ENCODE data around the gene HAGHL. TPM values are rescaled to one million over a fixed set of nuclear protein-coding genes. Genes with fewer than 3 reads are reported as not detected.
"Not testable (repeated sequence)": the region's sequence is repeated elsewhere in the genome, so short reads cannot be mapped to it uniquely, and the experiment has no call there.

The HAGHL gene
- total RNA-seq, 1 experiment from 2014 or later, result 25.3 TPM

DNA sequence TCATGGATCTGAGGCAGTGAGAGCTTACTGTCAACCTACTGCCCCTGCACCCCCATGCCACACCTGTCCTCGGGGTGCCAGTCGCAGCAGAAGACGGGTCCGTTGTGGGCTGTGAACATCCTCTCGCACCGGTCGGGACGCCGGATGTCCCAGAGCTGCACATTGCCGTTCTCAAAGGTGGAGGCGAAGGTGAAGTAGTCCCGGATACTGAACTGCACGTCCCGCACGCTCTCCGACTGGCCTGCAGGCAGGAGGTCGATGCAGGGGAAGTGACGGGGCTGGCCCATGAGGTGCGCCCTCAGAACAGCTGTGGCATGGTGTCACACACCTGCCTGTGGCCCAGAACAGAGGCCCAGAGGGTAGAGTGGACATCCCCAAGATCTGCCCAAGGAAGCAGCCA lies 39.4 kb upstream of the HAGHL start:
- no peak for DNase-seq (ENCODE audit: low spot score)

DNA sequence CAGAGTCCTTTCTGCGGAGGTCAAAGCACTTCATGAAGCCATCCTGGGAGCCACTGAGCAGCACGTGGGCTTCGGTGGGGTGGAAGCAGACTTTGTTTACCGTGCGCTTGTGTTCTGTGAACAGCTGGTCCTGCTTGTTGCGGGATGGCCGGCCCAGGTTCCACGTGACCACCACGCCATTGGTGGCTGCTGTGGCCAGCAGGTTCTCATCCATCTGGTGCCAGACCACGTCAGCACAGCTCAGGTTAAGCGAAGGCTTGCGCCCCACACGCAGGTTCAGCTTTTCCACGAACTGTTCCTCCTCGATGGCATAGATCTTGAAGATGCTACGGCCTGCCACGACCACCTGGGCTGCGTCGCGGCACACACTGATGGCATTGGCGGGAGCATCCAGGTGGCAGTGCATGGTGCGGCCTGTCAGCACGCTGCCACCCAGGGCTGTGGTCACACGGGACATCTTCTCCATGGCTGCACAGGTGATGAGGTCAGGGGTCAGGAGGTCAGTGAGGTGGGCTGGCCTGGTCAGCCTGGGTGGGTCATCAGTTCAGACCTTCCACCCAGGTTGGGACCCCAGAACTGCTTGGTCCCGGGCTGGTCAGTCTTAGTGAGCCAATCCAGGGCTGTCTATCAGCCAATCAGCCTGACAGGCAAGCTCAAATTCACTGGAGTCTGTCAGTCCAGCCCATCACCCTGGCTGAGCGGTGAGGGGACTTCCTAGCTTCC lies 37.6 kb upstream of the HAGHL start:
- no peak for DNase-seq (ENCODE audit: low spot score)

DNA sequence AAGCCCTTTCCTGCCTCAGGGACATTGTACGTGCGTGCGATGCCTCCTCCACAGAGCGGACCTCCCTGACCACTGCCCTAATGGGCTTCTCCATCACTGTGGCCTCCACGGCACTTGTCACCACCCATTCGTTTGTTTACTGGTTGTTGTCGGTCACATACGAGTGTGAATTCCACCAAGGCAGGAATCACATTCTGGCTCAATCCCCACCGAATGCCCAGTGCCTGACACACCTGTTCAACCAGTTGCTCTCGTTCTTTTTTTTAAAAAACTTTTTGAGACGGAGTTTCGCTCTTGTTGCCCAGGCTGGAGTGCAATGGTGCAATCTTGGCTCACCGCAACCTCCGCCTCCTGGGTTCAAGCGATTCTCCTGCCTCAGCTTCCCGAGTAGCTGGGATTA lies 35.7 kb upstream of the HAGHL start:
- DNase-seq (ENCODE audit: low spot score), result not testable (repeated sequence)

DNA sequence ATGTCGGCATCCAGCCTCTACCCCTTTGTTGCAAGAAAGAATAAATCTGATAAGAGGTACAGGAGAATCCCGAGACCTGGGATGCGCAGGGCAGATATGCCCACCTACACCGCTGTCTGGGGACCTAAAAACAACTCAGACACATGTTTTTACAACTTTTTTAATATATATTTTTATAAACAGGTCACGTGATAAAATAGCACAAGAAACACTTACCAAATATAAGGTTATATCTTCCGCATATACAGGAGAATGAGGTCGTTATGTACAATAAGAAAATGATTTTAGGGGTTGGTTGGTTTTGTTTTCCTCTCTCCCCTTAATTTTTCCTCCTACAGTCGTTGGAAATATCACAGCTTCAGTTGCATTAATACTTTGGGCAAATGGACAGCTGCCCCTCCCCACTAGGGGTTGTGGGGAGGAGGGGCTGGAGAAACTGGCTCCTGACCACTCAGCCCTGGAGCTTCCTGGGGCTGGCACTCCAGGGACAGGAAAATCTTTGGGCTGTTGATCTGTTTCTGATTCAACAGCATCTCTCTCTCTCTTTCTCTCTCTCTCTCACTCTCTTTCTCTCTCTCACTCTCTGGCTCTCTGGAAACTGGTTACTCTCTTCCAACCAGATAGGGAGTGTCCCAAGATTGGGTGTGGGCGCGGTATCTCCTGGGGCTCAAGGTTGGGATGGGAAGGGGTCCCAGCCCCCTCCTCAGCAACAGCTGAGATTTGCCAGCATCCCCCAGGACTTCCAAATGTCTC lies 34.4 kb upstream of the HAGHL start:
- DNase-seq (ENCODE audit: low spot score), result no peak

DNA sequence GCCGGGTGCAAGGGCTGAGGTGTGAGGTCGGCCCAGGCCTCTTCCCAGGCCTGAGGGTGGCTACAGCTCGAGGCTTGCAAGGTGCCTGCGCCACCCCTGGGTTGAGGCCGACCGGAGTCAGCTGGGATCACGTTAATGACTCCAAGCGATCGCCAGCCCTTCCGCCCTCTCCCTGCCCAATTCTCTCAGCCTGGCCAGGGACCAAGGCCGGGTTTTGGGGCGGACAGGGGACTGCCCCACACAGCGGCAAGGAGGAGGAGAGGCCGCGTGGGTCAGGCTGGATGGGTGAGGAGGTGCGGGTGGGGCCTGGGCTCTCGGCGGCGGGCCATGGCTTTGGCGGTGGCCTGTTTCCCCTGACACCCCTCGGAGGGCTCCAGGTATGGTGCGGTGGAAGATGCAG lies 33.5 kb upstream of the HAGHL start:
- no peak for DNase-seq (ENCODE audit: low spot score)

DNA sequence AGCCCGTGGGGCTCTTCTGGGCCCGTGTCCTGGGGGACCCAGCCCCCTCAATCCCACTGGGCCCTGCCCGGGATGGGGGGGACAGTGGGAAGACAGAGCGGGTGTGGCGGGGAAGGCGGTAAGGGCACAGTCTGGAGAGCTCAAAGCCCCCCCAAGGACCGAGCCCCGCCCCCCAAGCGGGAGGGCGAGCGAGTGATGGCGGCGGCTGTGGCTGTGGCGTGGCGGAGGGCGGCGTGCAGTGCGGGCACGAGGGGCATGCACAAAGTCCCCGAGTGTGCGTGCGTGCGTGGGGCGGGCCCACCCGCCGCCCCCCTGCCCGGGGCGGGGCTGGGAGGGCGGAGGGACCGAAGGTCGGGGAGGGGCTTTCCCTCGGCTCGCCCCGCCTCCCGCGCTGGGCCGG lies 33.1 kb upstream of the HAGHL start:
- no peak for DNase-seq (ENCODE audit: low spot score)

DNA sequence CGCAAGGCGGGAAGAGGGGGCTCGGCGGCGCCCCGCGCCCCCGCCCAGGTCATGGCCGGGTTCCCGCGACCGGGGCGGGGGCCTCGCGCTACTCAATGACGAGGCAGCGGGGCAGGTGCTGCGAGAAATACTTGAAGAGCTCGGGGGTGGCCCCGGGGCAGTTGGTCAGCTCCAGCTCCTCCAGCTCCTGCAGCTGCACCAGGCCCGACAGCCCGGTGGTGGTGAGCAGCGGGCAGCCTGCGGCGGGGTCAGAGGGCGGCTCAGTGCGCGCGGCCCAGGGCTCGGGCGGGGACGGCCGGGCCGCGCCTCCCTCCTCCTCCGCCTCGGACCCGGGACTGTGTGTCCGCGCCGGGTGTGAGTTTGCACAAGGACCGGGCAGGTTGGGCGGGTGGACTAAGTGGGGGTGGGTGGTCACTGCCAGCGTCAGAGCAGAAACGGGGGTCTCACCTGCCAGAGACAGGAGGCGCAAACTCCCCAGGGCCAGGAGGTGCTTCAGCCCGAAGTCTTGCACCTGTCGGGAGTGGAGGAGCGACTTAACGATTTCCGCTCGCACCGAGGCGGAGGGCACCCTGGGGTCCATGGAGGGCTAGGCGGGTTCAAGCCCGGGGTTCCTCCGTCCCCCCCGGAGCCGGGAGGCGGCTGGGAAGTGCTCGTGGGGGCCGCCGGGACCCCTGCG lies 32.6 kb upstream of the HAGHL start:
- no peak for DNase-seq (ENCODE audit: low spot score)

DNA sequence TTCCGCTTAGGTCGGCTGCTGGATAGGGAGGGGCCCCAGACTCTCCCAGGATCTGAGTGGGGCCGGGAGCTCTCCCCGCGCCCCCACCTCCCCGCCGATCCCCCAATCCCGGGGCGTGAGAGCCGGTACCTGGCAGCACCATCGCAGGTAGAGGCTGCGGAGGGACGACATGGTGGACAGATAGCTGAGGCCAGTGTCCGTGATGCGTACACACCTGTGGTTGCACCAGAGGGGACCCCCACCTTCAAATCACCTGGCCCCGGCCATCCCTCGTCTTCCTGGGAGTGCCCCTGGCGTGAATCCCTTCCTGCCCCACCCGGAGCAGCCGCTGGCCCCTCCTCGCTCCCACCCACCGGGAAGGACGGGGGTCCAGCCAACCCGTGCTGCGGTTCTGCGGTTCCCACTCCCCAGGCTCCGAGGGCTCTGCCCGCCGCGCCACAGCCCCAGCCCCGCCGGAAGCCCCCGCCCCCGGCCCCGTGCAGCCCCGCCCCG lies 32.0 kb upstream of the HAGHL start:
- no peak for DNase-seq (ENCODE audit: low spot score)

DNA sequence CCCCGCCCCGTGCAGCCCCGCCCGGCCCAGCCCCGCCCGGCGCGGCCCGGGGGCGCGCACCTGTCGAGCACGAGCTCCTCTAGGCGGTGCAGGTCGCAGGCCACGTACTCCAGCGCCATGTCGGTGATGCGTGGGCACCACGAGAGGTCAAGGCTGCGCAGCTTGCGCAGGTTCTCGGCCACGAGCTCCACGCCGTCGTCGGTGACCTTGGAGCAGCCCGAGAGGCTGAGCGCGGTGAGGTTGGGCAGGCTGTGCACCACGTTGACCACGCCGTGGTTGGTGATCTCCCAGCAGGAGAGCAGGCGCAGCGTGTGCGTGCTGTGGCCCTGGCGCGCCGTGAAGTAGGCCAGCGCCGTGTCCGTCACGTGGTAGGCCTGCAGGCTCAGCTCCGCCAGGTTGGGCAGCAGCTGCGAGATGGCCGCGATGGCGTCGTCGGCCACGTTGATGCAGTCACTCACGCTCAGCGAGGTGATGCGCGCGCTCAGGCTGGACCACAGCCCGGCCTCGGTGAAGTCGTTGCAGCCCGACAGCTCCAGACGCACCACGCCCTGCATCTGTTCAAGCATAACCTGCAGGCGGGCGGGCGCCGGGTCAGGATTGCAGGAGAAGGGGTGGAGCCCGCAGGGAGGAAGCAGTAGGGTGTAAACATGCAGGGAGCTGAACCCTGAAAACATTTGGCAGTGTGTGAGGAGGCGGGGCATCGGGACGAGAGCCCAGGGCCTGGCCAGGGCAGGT lies 31.4 kb upstream of the HAGHL start:
- DNase-seq (ENCODE audit: low spot score), result no peak

DNA sequence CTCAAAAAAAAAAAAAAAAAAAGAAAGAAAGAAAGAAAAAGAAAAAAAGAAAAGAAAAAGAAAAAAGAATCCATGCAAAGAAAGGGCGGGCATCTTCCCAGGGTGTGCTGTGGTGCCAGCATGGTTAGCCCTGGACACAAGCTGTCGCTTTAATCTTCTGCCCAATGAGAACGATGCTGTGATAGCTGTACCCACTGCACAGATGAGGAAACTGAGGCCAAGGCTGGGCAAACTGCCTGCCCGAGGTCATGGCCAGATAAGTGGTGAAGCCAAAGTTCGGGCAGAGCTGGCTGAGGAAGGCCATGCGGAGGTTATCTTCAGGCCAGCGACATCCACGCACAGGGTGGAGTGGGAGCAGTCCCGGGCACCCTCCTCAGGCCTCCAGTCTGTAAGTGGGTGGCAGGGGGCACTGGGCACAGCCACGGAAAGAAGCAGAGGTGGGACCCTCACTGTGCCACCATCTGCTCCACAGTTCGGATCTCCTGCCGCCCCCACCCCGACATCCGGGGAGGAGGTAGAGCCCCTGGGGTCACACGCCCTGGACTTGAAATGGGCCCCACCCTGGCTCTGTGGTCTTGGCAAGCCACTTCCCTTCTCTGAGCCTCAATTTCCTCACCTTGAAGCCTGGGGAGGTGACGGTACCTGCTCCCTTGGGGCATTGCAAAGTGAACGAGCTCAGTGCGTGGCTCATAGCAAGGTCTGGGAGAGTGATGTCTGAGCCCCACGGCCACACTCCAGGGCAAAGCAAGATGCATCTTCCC lies 27.8 kb upstream of the HAGHL start:
- no peak for DNase-seq (ENCODE audit: low spot score)

DNA sequence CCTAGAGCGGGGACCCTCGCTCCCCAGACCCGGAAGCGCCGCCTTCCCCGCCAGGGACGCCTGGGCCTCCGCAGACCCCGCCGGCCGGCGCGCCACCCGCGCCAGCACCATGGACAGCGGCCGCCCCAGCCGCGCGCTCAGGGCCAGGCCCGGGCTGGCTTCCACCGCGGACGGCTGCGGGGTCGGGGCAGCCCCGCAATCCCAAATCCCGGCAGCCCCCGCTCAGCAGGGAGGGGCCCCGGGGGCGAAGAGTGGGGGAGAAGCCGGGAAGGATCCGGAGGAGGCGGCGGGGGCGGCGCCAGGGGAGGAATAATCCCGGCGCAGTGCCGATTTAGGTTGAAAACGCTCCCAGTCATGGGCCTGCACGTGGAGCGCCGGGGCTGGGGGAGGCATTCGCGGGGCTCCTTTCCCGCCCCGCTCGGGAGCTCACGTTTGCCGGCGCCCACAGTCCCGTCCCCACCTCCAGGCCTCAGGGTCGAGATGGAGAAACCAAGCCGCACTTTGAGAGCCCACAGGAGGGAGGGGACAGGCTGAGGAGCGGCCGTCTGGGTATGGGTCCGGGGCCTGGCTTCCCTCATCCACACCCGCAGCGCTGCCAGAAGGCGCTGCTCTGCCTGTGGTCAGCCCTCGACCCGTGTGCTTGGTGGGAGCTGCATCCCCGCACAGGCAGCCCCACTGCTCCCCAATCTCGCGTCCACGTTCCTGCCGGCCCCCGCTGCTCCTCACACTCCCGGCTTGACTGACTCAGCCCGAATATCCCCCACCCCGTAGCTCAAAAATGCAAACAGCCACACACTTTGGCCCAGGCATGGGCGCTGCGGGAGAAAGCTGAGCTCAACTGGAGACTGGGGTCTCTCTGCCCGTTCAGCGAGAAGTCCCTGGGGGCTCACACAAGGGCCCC lies 26.0 kb upstream of the HAGHL start:
- no peak for DNase-seq (ENCODE audit: low spot score)

DNA sequence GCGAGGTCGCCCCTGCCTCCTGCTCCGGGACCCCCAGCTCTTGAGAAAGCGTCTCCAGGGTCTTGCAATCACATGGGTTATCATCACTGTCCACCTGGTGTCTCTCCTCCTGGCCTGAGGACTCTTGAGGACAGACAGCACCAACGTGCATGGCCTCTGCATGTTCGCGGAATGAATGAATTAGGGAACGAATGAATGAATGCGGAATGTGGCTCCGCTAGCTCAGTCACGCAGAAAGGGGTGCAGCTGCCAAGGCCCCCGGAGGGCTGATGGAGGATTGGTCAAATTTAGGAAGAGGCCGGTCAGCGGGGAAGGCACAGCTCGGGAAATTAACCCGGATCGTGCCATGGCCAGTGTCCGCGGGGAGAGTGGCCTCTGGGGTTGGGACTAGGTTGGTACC lies 24.6 kb upstream of the HAGHL start:
- DNase-seq (ENCODE audit: low spot score), result no peak

DNA sequence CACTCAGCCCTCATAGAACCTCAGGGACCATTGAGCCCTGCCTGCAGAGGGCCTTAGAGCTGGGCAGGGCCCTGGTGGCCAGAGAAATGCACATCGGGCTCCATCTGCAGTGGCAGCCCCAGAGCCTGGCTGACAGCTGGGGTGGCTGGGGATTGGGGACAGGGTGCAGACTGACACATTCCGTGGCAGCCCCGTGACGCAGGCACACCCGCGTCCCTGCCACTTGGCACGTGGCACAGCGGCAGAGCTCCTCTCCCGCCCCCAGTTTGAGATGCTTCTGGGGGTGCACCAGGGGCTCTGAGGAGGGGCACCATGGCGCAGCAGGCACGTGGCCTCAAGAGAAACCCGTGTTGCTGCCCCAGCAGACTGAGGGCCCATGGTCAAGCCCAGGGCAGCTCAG lies 23.5 kb upstream of the HAGHL start:
- no peak for DNase-seq (ENCODE audit: low spot score)

DNA sequence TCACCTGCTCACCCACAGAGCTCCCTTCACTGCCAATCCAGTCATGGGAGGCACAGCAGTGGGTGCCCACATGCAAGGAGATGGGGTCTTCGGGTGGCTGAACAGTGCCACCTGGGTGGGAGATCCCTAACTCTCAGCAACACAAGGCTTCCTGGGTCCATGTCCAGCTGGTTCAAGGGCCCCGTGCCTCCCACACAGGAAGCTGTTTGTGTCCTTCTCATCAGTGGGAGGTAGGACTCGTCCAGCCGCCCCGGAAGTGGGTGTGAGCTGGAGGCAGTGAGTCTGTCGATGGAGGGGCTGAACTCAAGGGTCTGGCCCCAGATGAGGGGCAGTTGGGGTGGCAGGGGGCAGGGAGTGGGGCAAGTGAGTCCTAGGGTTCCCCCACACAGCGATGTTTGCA lies 22.9 kb upstream of the HAGHL start:
- no peak for DNase-seq (ENCODE audit: low spot score)

DNA sequence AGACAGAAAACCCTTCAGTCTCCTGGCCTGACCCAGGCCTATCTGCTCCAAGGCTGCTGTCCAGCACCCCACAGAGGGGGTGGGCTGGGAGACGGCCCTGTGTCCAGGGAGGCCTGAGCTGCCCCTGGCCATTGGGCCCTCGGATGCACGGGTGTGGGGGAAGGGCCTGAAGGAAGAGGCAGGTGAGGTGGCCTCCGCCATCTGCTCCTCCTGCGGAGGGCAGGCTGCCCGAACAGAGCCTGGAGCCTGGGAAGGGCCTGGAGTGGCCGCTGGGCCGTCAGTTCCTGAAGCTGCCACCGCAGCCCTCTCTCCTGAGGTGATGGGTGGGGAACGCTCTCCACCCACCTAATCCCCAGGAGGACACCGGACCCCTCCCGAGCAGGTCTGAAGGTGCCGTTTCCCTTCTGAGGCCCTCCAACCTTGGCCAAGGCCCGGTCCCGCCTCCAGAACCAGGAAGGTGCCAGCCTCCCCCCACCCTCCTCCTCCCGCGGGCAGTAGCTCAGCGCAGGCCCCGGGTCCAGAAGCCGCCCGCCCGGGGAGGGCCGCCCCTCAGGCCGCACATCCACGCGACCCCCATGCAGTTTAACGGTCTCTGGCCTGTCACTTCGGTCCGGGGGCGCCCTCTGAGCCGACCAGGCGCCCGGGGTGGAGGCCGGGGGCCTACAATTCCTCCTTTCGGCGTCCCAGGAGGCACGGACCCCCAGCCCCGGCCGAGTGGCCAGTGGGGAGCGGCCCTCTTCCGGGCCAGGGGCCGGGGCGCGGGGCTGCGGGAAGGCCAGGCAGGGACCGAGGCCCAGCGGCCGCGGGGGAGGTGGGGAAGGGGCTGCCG lies 22.1 kb upstream of the HAGHL start:
- no peak for DNase-seq (ENCODE audit: low spot score)

DNA sequence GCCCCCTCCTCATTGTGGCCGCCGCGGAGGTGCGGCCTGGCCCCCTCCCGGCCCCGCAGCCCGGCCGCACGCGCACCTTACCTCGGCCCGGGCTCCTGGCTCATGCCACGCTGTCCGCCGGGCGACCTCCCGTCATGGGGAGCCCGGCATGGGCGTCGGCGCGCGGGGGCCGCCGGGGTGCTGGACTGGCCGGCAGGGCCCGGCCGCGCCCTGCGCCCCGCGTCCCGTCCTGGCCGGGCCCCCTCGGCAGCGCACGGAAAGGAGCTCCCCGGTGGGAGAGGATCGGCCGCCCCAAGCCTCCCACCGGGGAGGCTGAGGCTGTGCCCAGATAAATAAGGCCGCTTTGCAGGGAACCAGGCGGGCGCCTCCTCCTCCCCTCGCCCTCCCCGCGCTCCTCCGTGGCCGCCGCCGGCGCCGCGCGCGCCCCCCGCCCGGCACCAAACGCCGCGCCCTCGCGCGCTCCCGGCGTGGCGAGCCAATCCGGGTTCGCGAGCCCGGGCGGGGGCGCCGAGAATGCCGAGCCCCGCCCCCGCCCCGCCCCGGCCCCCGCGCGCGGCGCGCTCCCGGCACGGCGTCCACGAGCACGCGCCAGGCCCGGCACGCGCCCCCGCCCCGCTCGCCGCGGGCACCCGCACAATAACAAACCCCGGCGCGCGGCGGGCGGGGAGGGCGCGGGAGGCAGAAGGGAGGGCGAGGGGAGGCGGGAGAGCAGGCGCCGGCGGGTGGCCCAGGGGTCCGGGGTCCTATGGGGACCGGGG lies 21.3 kb upstream of the HAGHL start, which contains the start of gene FBXL16:
Gene FBXL16, minus strand, starts transcription at position 371 of the 758 bp plus-strand sequence. CDS start 8,396 bp downstream, outside the sequence.
- DNase-seq (ENCODE audit: low spot score), result no peak

DNA sequence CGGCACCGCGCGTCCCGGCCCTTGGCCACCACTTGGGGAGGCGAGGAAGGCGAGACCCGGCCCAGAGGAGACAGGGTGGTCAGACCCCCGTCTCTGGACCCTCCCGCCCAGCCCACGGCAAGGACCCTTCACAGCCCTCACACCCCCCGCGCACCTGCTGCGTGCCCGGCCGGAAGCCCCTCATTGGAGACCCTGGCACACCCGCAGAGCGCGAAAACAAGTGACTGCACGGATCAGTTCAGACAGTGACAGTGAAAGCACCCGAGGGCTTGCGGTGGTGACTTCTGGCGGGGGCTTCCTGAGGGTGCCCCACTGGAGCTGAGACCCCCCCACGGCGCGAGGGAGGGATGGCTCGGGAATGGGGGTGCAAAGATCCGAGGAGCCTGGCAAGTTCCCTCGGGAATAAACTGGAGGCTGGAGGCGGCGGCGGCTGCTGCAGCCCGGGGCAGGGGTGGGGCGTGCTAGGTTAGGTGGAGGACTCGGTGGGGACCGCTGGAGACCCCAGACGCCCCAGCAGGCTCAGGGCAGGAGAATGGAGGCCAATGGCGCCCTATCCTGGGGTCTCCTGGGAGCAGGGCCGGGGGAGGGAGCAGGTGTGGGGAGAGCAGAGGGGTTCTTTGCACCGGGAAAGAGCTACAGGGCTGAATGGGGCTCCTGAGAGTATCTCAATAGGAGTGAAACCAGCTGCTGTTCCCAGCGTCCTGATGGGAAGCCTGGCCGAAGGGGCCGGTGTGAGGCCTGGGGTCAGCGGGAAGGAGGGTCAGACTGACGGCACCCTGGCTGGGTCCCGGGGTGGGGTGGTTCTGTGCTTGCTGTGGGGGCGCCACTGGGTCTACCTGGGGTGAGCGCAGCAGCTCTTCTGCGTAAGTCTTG lies 20.5 kb upstream of the HAGHL start:
- DNase-seq (ENCODE audit: low spot score), result no peak

Measured in A172 (cell line).